ENCODE results near the gene KCTD17. TPM values are rescaled to one million over a fixed set of nuclear protein-coding genes. Genes with fewer than 3 reads are reported as not detected.

Gene KCTD17
- total RNA-seq, 2 experiments from 2014 or later = 30.3 to 30.6 TPM

GRCh38 chr22:37080838-37081237, 29.3 kb downstream of the KCTD17 start:
- ATAC-seq (no peak), DNase-seq (peak; percentile 31)
- Mint-ChIP-seq H3K4me3 (no peak overlapping the region), H3K36me3 (ENCODE audit: low read depth) (peaks cover 2% of the 10 kb centered on the region), H3K27ac (peak overlapping the region; percentile 99), H3K9me3 (no peaks in the 10 kb centered on the region), H3K4me1 (ENCODE audit: low read depth) (peaks cover 61% of the 10 kb centered on the region), H3K27me3 (peaks cover 5% of the 10 kb centered on the region)
- CTCF ChIA-PET = interaction anchor here (0.9 to 3.9 kb wide), 4 partner anchors 20 to 178 kb away, joined by 3 to 43 read pairs (median 8); no protein-coding TSS in a partner anchor
- intact Hi-C loops (cut with micrococcal nuclease) = no loop called here
- POLR2A ChIA-PET = interaction anchor here (1.1 to 5.2 kb wide), 6 partner anchors 10 to 159 kb away, joined by 3 to 70 read pairs (median 4); partner anchors contain the start of gene IL2RB
- TF ChIP-seq CTCF (IDR thresholded peaks at IDR 0.05) = no peak

- Mint-ChIP-seq H3K27ac (peak overlapping the region; percentile 99), H3K4me3 (no peak overlapping the region), H3K36me3 (ENCODE audit: low read depth) (peaks cover 2% of the 10 kb centered on the region), H3K4me1 (ENCODE audit: low read depth) (peaks cover 58% of the 10 kb centered on the region), H3K9me3 (no peaks in the 10 kb centered on the region), H3K27me3 (no peaks in the 10 kb centered on the region)
- ATAC-seq (peak; percentile 11), DNase-seq (peak; percentile 62)
- no peak for TF ChIP-seq CTCF (IDR thresholded peaks at IDR 0.05)
- ChIA-PET CTCF (interaction anchor here (1.7 kb wide), 1 partner anchor 117 kb away, joined by 7 read pairs; no protein-coding TSS in a partner anchor), POLR2A (interaction anchor here (1.4 to 5.2 kb wide), 3 partner anchors 9 to 67 kb away, joined by 3 to 70 read pairs (median 23); partner anchors contain the start of gene IL2RB)
- intact Hi-C loops (cut with micrococcal nuclease) = no loop called here
Observed at GRCh38 chr22:37082251-37082873, 30.8 kb downstream of the KCTD17 start.

- Mint-ChIP-seq H3K27ac (peak overlapping the region; percentile 66), H3K9me3 (no peaks in the 10 kb centered on the region), H3K4me1 (ENCODE audit: low read depth) (peaks cover 59% of the 10 kb centered on the region), H3K4me3 (no peak overlapping the region), H3K27me3 (no peaks in the 10 kb centered on the region), H3K36me3 (ENCODE audit: low read depth) (peaks cover 2% of the 10 kb centered on the region)
- ATAC-seq = no peak
- no peak for DNase-seq
- ChIA-PET CTCF (no interaction called here), POLR2A (no interaction called here)
- intact Hi-C loops (cut with micrococcal nuclease) = no loop called here
- no peak for TF ChIP-seq CTCF (IDR thresholded peaks at IDR 0.05)
Observed at GRCh38 chr22:37083914-37084313, 32.4 kb downstream of the KCTD17 start.

GRCh38 chr22:37084385-37084784, 32.8 kb downstream of the KCTD17 start:
- CTCF ChIA-PET = no interaction called here
- H3K4me3 Mint-ChIP-seq = no peak overlapping the region
- H3K27ac Mint-ChIP-seq = no peak overlapping the region
- intact Hi-C loops (cut with micrococcal nuclease) = no loop called here
- H3K4me1 Mint-ChIP-seq (ENCODE audit: low read depth) = peaks cover 56% of the 10 kb centered on the region
- H3K36me3 Mint-ChIP-seq (ENCODE audit: low read depth) = peaks cover 2% of the 10 kb centered on the region
- DNase-seq (no peak), ATAC-seq (no peak)
- H3K9me3 Mint-ChIP-seq = no peaks in the 10 kb centered on the region
- H3K27me3 Mint-ChIP-seq = no peaks in the 10 kb centered on the region
- no peak for TF ChIP-seq CTCF (IDR thresholded peaks at IDR 0.05)
- POLR2A ChIA-PET = interaction anchor here (0.6 kb wide), 1 partner anchor 16 kb away, joined by 3 read pairs; no protein-coding TSS in a partner anchor

- DNase-seq (no peak), ATAC-seq (no peak)
- Mint-ChIP-seq H3K27me3 (no peaks in the 10 kb centered on the region), H3K4me1 (ENCODE audit: low read depth) (peaks cover 41% of the 10 kb centered on the region), H3K27ac (no peak overlapping the region), H3K4me3 (no peak overlapping the region), H3K9me3 (no peaks in the 10 kb centered on the region), H3K36me3 (ENCODE audit: low read depth) (peaks cover 2% of the 10 kb centered on the region)
- CTCF ChIA-PET = no interaction called here
- intact Hi-C loops (cut with micrococcal nuclease) = no loop called here
- POLR2A ChIA-PET = interaction anchor here (1.2 kb wide), 1 partner anchor 8 kb away, joined by 4 read pairs; no protein-coding TSS in a partner anchor
- TF ChIP-seq CTCF (IDR thresholded peaks at IDR 0.05) = no peak
Observed at GRCh38 chr22:37086184-37086583, 34.6 kb downstream of the KCTD17 start.
